Measurements from ENCODE around the gene LPXN. TPM values are rescaled to one million over a fixed set of nuclear protein-coding genes. Genes with fewer than 3 reads are reported as not detected.

Gene LPXN
- total and polyA plus RNA-seq, 10 of the 15 experiments (the other 5 are each of a cell fraction or from before 2014, with no cell fraction given): 131 to 349 (median 201) TPM

DNA sequence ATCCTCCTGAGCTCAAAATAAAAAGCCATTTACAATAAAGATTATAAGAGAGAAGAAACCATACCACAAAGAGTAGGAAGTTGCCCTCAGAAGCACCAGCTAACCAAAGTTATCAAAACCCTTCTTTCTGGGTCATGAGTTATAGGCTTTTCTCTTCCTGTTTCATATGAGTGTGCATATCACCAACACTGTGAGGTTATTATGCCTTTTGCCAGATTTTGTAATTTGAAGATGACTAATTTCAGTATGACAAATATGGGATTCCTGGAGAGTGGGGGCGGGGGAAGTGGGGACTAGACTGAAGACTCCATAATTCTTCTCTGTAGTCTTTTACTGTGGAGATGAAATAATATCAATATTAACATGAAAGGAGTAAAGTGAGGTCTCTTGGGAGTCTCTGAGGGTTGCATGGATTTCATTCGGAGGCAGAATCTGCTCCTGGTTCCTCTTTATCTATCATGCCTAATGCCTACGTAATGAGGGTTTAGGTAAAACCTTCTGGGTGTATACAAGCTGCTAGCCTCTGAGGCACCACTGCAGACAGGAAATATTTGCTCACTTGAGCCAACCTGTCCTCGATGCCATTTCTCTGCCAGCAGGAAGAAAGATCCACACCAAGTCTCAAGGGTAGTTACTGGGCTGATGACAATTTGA is 2.1 kb downstream of the LPXN start (continued):
- TF ChIP-seq, protein P1, sequence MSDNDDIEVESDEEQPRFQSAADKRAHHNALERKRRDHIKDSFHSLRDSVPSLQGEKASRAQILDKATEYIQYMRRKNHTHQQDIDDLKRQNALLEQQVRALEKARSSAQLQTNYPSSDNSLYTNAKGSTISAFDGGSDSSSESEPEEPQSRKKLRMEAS (IDR thresholded peaks at IDR 0.05; ENCODE audit: low read depth, low read length): no peak
- TF ChIP-seq ATF7 (IDR thresholded peaks at IDR 0.05; ENCODE audit: low read depth) (peak; percentile 80), ZNF622 (IDR thresholded peaks at IDR 0.05) (no peak), TBL1XR1 (IDR thresholded peaks at IDR 0.05; ENCODE audit: low read depth, low read length) (peak; percentile 45; the same call in 1 of the 2 replicates), LARP7 (IDR thresholded peaks at IDR 0.05) (peak; percentile 42; the same call in 1 of the 2 replicates), NR2F1 (conservative IDR thresholded peaks at IDR 0.05) (peak; percentile 92), CBX3 (IDR thresholded peaks at IDR 0.05; ENCODE audit: borderline replicate concordance, low read depth) (no peak), NFIC (IDR thresholded peaks at IDR 0.05; ENCODE audit: low read depth, low read length) (peak; percentile 92), SREBF2 (IDR thresholded peaks at IDR 0.05; ENCODE audit: low read length) (no peak), TAF1 (IDR thresholded peaks at IDR 0.05; ENCODE audit: borderline replicate concordance, low read depth, low read length) (peak; percentile 50; the same call in 1 of the 2 replicates), NFXL1 (IDR thresholded peaks at IDR 0.05; ENCODE audit: borderline replicate concordance) (no peak), SMC3 (IDR thresholded peaks at IDR 0.05; ENCODE audit: borderline replicate concordance, low read length) (no peak; the same call in 1 of the 2 replicates), POU2F2 (IDR thresholded peaks at IDR 0.05; ENCODE audit: borderline replicate concordance, low read depth, low read length) (peak; percentile 21; the same call in 1 of the 3 replicates), CHD2 (IDR thresholded peaks at IDR 0.05; ENCODE audit: borderline replicate concordance, low read depth, low read length) (no peak; the same call in 1 of the 2 replicates), NBN (IDR thresholded peaks at IDR 0.05) (0 out of 2 replicates have a peak, but pooled peaks have one; percentile 66), RUNX3 (IDR thresholded peaks at IDR 0.05; ENCODE audit: low read length) (peak; percentile 83), ESRRA (IDR thresholded peaks at IDR 0.05; ENCODE audit: low read length) (no peak), FOXK2 (IDR thresholded peaks at IDR 0.05) (no peak), EED (IDR thresholded peaks at IDR 0.05; ENCODE audit: low read depth) (peak; percentile 91), NFYA (IDR thresholded peaks at IDR 0.05; ENCODE audit: borderline replicate concordance, low read depth, low read length) (no peak)
- TF ChIP-seq, protein P2, sequence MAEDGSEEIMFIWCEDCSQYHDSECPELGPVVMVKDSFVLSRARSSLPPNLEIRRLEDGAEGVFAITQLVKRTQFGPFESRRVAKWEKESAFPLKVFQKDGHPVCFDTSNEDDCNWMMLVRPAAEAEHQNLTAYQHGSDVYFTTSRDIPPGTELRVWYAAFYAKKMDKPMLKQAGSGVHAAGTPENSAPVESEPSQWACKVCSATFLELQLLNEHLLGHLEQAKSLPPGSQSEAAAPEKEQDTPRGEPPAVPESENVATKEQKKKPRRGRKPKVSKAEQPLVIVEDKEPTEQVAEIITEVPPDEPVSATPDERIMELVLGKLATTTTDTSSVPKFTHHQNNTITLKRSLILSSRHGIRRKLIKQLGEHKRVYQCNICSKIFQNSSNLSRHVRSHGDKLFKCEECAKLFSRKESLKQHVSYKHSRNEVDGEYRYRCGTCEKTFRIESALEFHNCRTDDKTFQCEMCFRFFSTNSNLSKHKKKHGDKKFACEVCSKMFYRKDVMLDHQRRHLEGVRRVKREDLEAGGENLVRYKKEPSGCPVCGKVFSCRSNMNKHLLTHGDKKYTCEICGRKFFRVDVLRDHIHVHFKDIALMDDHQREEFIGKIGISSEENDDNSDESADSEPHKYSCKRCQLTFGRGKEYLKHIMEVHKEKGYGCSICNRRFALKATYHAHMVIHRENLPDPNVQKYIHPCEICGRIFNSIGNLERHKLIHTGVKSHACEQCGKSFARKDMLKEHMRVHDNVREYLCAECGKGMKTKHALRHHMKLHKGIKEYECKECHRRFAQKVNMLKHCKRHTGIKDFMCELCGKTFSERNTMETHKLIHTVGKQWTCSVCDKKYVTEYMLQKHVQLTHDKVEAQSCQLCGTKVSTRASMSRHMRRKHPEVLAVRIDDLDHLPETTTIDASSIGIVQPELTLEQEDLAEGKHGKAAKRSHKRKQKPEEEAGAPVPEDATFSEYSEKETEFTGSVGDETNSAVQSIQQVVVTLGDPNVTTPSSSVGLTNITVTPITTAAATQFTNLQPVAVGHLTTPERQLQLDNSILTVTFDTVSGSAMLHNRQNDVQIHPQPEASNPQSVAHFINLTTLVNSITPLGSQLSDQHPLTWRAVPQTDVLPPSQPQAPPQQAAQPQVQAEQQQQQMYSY (CRISPR knock-in tag; IDR thresholded peaks at IDR 0.05): no peak
- TF ChIP-seq, protein P3, sequence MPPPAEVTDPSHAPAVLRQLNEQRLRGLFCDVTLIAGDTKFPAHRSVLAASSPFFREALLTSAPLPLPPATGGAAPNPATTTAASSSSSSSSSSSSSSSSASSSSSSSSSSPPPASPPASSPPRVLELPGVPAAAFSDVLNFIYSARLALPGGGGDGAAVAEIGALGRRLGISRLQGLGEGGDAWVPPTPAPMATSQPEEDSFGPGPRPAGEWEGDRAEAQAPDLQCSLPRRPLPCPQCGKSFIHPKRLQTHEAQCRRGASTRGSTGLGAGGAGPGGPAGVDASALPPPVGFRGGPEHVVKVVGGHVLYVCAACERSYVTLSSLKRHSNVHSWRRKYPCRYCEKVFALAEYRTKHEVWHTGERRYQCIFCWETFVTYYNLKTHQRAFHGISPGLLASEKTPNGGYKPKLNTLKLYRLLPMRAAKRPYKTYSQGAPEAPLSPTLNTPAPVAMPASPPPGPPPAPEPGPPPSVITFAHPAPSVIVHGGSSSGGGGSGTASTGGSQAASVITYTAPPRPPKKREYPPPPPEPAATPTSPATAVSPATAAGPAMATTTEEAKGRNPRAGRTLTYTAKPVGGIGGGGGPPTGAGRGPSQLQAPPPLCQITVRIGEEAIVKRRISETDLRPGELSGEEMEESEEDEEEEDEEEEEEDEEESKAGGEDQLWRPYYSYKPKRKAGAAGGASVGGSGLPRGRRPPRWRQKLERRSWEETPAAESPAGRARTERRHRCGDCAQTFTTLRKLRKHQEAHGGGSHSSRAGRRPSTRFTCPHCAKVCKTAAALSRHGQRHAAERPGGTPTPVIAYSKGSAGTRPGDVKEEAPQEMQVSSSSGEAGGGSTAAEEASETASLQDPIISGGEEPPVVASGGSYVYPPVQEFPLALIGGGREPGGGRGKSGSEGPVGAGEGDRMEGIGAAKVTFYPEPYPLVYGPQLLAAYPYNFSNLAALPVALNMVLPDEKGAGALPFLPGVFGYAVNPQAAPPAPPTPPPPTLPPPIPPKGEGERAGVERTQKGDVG (CRISPR knock-in tag; IDR thresholded peaks at IDR 0.05): no peak
- TF ChIP-seq, protein P4, sequence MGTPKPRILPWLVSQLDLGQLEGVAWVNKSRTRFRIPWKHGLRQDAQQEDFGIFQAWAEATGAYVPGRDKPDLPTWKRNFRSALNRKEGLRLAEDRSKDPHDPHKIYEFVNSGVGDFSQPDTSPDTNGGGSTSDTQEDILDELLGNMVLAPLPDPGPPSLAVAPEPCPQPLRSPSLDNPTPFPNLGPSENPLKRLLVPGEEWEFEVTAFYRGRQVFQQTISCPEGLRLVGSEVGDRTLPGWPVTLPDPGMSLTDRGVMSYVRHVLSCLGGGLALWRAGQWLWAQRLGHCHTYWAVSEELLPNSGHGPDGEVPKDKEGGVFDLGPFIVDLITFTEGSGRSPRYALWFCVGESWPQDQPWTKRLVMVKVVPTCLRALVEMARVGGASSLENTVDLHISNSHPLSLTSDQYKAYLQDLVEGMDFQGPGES (IDR thresholded peaks at IDR 0.05): no peak

Measured in GM12878 (cell line).